HEK293 (cell line): ENCODE measurements around the gene GNG14.

Source experiments
- CTCF ChIP-seq: fragments of 450-650 bp; formaldehyde crosslinking; IDR thresholded peaks from 2 replicates; pipeline ENCODE4 v1.5.1; 2016; ENCODE audit warnings: missing biosample characterization, missing genetic modification characterization
- HOXA7 ChIP-seq: sonication (generic); formaldehyde crosslinking; IDR thresholded peaks from 2 replicates; pipeline ENCODE4 v1.8.1; 2022; ENCODE audit warnings: missing genetic modification reagents, borderline replicate concordance
- PBX3 ChIP-seq: sonication (generic); formaldehyde crosslinking; IDR thresholded peaks from 2 replicates; pipeline ENCODE4 v1.8.1; 2022; ENCODE audit warnings: mild to moderate bottlenecking, moderate library complexity, missing genetic modification reagents
- YY1 ChIP-seq: fragments of 450-650 bp; formaldehyde crosslinking; IDR thresholded peaks from 2 replicates; pipeline ENCODE4 v1.5.1; 2018; ENCODE audit warnings: missing biosample characterization, missing genetic modification characterization
- ZBTB21 ChIP-seq: fragments of 450-650 bp; formaldehyde crosslinking; IDR thresholded peaks from 2 replicates; pipeline ENCODE4 v1.5.1; 2017; ENCODE audit warnings: missing biosample characterization, missing genetic modification characterization
- ZNF350 ChIP-seq: fragments of 450-650 bp; formaldehyde crosslinking; IDR thresholded peaks from 2 replicates; pipeline ENCODE4 v1.5.0; 2017; ENCODE audit warnings: missing biosample characterization, mild to moderate bottlenecking, missing genetic modification characterization
- ZNF433 ChIP-seq: fragments of 450-650 bp; formaldehyde crosslinking; IDR thresholded peaks from 2 replicates; pipeline ENCODE4 v1.5.1; 2016; ENCODE audit warnings: missing biosample characterization, missing genetic modification characterization, low read depth
- ZNF530 ChIP-seq: fragments of 450-650 bp; formaldehyde crosslinking; IDR thresholded peaks from 2 replicates; pipeline ENCODE4 v1.5.1; 2016; ENCODE audit warnings: low read depth, missing biosample characterization, missing genetic modification characterization
- ZNF639 ChIP-seq: fragments of 450-650 bp; formaldehyde crosslinking; IDR thresholded peaks from 2 replicates; pipeline ENCODE4 v1.5.1; 2016; ENCODE audit warnings: missing biosample characterization, missing genetic modification characterization
- ZNF747 ChIP-seq: fragments of 450-650 bp; formaldehyde crosslinking; IDR thresholded peaks from 2 replicates; pipeline ENCODE4 v1.5.1; 2016; ENCODE audit warnings: missing biosample characterization, missing genetic modification characterization
- ZNF843 ChIP-seq: fragments of 450-650 bp; formaldehyde crosslinking; IDR thresholded peaks from 2 replicates; pipeline ENCODE4 v1.5.1; 2016; ENCODE audit warnings: missing biosample characterization, missing genetic modification characterization
- TF ChIP-seq, protein P1 (sequence below): fragments of 450-650 bp; formaldehyde crosslinking; IDR thresholded peaks from 2 replicates; pipeline ENCODE4 v1.5.1; 2016; ENCODE audit warnings: missing biosample characterization, missing genetic modification characterization

DNA sequence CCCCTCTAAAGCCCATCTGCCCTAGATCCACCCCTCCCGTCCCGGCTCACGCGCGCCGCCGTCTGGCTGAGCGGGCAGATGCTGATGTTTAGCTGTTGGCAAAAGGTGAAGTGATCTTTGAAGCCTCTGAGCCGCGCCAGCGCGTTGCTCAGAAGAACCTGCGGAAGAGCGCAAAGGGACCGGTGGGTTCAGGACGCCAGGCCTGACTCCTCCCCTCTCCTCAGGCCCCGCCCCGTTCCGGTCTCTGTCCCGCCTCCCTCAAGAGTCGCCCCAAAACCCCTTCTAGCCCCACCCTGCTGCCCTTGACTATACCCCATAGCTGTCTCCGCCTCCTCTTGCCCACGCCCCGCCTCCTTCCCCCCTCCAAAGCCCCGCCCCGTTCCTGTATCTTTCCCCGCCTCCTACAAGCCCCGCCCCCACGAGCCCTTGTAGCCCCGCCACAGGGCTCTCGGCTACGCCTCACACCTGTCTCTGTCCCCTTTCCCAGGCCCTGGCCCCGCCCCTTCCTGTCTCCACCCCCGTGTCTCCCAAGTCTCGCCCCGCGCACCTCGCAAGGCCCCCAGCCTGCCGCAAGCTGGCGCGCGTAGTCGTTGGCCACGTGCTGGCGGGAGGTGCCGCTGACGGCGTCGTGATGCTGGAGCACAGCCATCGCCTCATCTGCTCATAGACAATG is 30.8 kb upstream of the GNG14 start:
- TF ChIP-seq ZNF843 (tag by site-specific recombination) (no peak), PBX3 (CRISPR knock-in tag) (no peak), ZBTB21 (tag by site-specific recombination) (no peak), ZNF747 (no peak), HOXA7 (CRISPR knock-in tag) (no peak), ZNF350 (tag by site-specific recombination) (no peak), ZNF530 (tag by site-specific recombination) (no peak), ZNF433 (tag by site-specific recombination) (no peak), ZNF639 (tag by site-specific recombination) (no peak), YY1 (tag by site-specific recombination) (no peak), CTCF (tag by site-specific recombination) (no peak)
- TF ChIP-seq, protein P1, sequence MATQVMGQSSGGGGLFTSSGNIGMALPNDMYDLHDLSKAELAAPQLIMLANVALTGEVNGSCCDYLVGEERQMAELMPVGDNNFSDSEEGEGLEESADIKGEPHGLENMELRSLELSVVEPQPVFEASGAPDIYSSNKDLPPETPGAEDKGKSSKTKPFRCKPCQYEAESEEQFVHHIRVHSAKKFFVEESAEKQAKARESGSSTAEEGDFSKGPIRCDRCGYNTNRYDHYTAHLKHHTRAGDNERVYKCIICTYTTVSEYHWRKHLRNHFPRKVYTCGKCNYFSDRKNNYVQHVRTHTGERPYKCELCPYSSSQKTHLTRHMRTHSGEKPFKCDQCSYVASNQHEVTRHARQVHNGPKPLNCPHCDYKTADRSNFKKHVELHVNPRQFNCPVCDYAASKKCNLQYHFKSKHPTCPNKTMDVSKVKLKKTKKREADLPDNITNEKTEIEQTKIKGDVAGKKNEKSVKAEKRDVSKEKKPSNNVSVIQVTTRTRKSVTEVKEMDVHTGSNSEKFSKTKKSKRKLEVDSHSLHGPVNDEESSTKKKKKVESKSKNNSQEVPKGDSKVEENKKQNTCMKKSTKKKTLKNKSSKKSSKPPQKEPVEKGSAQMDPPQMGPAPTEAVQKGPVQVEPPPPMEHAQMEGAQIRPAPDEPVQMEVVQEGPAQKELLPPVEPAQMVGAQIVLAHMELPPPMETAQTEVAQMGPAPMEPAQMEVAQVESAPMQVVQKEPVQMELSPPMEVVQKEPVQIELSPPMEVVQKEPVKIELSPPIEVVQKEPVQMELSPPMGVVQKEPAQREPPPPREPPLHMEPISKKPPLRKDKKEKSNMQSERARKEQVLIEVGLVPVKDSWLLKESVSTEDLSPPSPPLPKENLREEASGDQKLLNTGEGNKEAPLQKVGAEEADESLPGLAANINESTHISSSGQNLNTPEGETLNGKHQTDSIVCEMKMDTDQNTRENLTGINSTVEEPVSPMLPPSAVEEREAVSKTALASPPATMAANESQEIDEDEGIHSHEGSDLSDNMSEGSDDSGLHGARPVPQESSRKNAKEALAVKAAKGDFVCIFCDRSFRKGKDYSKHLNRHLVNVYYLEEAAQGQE (tag by site-specific recombination) = no peak
